GM12873 (cell line): Measurements from ENCODE around the gene KLF17.

ENCODE experiments used
- TF ChIP-seq, protein P1 (sequence below): IDR thresholded peaks from 2 replicates; pipeline ENCODE4 v1.5.1; 2012; ENCODE audit warnings: low read depth, mild to moderate bottlenecking, moderate library complexity, low read length, control low read depth; ENCODE audit not compliant: insufficient read depth; ENCODE audit errors: missing control alignments

KLF17 gene

DNA sequence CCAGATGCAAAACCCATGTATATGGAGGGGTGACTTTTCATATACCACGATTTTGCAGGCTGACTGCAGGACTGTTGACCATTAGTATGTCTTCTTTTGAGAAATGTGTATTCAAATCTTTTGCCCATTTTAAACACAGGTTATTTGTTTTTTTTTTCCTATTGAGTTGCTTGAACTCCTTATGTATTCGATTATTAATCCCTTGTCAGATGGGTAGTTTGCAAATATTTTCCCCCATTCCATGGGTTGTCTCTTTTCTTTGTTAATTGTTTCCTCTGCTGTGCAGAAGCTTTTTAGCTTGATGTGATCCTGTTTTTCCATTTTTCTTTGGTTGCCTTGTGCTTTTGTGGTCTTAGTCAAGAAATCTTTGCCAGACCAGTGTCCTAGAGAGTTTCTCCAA lies 24.6 kb upstream of the KLF17 start:
- TF ChIP-seq, protein P1, sequence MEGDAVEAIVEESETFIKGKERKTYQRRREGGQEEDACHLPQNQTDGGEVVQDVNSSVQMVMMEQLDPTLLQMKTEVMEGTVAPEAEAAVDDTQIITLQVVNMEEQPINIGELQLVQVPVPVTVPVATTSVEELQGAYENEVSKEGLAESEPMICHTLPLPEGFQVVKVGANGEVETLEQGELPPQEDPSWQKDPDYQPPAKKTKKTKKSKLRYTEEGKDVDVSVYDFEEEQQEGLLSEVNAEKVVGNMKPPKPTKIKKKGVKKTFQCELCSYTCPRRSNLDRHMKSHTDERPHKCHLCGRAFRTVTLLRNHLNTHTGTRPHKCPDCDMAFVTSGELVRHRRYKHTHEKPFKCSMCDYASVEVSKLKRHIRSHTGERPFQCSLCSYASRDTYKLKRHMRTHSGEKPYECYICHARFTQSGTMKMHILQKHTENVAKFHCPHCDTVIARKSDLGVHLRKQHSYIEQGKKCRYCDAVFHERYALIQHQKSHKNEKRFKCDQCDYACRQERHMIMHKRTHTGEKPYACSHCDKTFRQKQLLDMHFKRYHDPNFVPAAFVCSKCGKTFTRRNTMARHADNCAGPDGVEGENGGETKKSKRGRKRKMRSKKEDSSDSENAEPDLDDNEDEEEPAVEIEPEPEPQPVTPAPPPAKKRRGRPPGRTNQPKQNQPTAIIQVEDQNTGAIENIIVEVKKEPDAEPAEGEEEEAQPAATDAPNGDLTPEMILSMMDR, result no peak

GRCh38 chr1:44100183-44100868 lies 18.3 kb upstream of the KLF17 start:
- TF ChIP-seq, protein P1, result no peak

DNA sequence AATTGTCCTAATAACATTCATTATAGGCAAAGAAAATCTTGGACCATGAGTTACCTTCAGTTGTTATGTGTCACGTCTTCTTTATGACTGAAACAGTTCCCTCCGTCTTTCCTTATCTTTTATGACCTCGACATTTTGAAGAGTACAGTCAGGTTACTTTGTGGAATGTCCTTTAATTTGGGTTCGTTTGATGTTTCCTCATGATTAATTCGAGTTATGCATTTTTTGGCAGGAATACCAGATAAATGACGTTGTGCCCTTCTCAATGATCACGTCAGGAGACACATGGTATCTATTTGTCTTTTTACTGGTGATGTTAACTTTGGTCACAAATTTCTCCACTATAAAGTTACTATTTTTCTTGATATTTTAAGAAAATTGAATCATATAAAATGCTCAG lies 17.3 kb upstream of the KLF17 start:
- TF ChIP-seq, protein P1, result no peak

DNA sequence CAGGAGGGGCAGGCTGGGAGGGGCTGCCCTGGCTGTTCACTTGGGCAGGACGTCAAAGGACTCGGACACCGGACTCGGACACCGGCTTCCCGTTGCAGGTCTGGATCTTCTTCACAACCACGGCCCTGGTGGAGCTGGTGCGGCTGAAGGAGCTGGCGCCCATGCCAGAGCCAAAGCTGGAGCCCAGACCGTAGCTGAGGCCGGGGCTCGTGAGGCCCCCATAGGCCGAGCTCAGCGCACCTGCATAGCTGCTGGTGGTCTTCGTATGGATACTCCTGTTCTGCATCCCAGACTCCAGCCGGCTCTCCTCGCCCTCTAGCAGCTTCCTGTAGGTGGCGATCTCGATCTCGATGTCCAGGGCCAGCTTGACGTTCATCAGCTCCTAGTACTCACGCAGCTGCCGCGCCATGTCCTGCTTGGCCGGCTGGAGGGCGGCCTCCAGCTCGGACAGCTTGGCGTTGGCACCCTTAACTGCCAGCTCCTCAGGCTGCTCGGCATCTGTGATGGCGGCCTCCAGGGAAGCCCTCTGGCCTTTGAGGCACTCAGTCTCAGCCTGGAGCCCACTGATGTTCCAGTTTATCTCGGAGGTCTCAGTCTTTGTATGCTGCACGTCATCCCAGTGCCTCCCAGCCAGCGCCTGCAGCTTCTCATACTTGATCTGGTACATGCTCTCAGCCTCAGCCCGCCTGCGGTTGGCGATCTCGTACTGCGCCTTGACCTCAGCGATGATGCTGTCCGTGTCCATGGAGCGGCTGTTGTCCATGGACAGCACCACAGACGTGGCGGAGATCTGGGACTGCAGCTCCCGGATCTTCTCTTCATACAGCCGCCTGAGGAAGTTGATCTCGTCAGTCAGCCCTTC lies 15.1 kb upstream of the KLF17 start:
- TF ChIP-seq, protein P1, result peak; percentile 47

GRCh38 chr1:44105810-44106209 lies 12.8 kb upstream of the KLF17 start:
- TF ChIP-seq, protein P1, result no peak

GRCh38 chr1:44108241-44108640 lies 10.4 kb upstream of the KLF17 start:
- TF ChIP-seq, protein P1, result no peak

- TF ChIP-seq, protein P1, result no peak
Measured at GRCh38 chr1:44108971-44109370, 9.7 kb upstream of the KLF17 start.
